Activated T-cell treated with anti-CD3 and anti-CD28 coated beads, Interleukin-2, amount 50 U/mL, for 72 hours (primary cell): ENCODE data around the gene KPNA1. TPM values are rescaled to one million over a fixed set of nuclear protein-coding genes. Genes with fewer than 3 reads are reported as not detected.
A peak's percentile ranks its signal among the peaks of the same experiment; 100 is the strongest.
"Not testable (repeated sequence)": the region's sequence is repeated elsewhere in the genome, so short reads cannot be mapped to it uniquely, and the experiment has no call there.

Source experiments
- ATAC-seq, 2 donors: fragments of 150-1000 bp; cut with Tn5 transposase; replicated peaks in 1 of 2; 2 replicates each; pipeline ENCODE4 v1.10.0; 2021; ENCODE audit warnings: moderate library complexity in 2 of 2, mild to moderate bottlenecking in 1 of 2
- DNase-seq, 2 donors: peaks; one replicate each; pipeline ENCODE4 v3.0.0; 2021 to 2022; ENCODE audit warnings: mixed read lengths in 1 of 2
- H3K27ac Mint-ChIP-seq: one replicate; pipeline ENCODE4 v1.8.0; 2022; ENCODE audit warnings: mild to moderate bottlenecking, moderate library complexity, mixed read lengths
- H3K27me3 Mint-ChIP-seq: one replicate; pipeline ENCODE4 v1.8.0; 2022; ENCODE audit warnings: low read depth, mixed read lengths
- H3K36me3 Mint-ChIP-seq, 2 donors: one replicate each; pipeline ENCODE4 v1.8.0; 2022; ENCODE audit warnings: mixed read lengths in 2 of 2, mild to moderate bottlenecking in 1 of 2; ENCODE audit not compliant: insufficient read depth in 2 of 2
- H3K4me1 Mint-ChIP-seq: one replicate; pipeline ENCODE4 v1.8.0; 2022; ENCODE audit warnings: low read depth, mixed read lengths
- H3K4me3 Mint-ChIP-seq, 2 donors: one replicate each; pipeline ENCODE4 v1.8.0; 2022; ENCODE audit warnings: mild to moderate bottlenecking in 2 of 2, mixed read lengths in 2 of 2, moderate library complexity in 2 of 2
- H3K9me3 Mint-ChIP-seq, 2 donors: one replicate each; pipeline ENCODE4 v1.8.0; 2022; ENCODE audit warnings: mixed read lengths in 2 of 2
- total RNA-seq, 2 donors: library from RNA; stranded (reverse); gene quantifications; one replicate each; pipeline ENCODE4 v1.2.3, GENCODE V29; 2022

KPNA1 gene
- total RNA-seq, 2 donors from 2014 or later: 54.3 to 69.9 TPM

- H3K27ac Mint-ChIP-seq: peak overlapping the region; percentile 87
- DNase-seq (no peak), ATAC-seq (no peak)
- peaks cover 2 to 3% of the 10 kb centered on the region in 2 donors for H3K9me3 Mint-ChIP-seq
- H3K27me3 Mint-ChIP-seq: no peaks in the 10 kb centered on the region
- peaks cover 56% of the 10 kb centered on the region for H3K4me1 Mint-ChIP-seq
- H3K36me3 Mint-ChIP-seq: peaks cover 7% of the 10 kb centered on the region in 2 donors
- peak overlapping the region; percentile 83 to 90 for H3K4me3 Mint-ChIP-seq
Observed at GRCh38 chr3:122513386-122514122, 1.2 kb downstream of the KPNA1 start.

GRCh38 chr3:122512284-122512683, 2.5 kb downstream of the KPNA1 start:
- no peak overlapping the region for H3K4me3 Mint-ChIP-seq
- peaks cover 2 to 3% of the 10 kb centered on the region in 2 donors for H3K9me3 Mint-ChIP-seq
- DNase-seq: no peak
- H3K27ac Mint-ChIP-seq: no peak overlapping the region
- no peak for ATAC-seq
- peaks cover 68% of the 10 kb centered on the region for H3K4me1 Mint-ChIP-seq
- peaks cover 7% of the 10 kb centered on the region in 2 donors for H3K36me3 Mint-ChIP-seq
- no peaks in the 10 kb centered on the region for H3K27me3 Mint-ChIP-seq

- Mint-ChIP-seq H3K27ac (no peak overlapping the region), H3K27me3 (no peaks in the 10 kb centered on the region), H3K9me3 (peaks cover 2 to 3% of the 10 kb centered on the region in 2 donors), H3K4me3 (peak overlapping the region in 1 of 2 donors; percentile 46), H3K4me1 (peaks cover 77% of the 10 kb centered on the region), H3K36me3 (peaks cover 7% of the 10 kb centered on the region in 2 donors)
- no peak for ATAC-seq
- no peak for DNase-seq
Observed at GRCh38 chr3:122510878-122511535, 3.7 kb downstream of the KPNA1 start.

GRCh38 chr3:122508944-122509343, 5.8 kb downstream of the KPNA1 start:
- H3K27ac Mint-ChIP-seq: peak overlapping the region; percentile 61
- H3K4me1 Mint-ChIP-seq: peaks cover 84% of the 10 kb centered on the region

GRCh38 chr3:122508135-122508914, 6.4 kb downstream of the KPNA1 start:
- peak in 1 of 2 donors; percentile 13 for DNase-seq
- ATAC-seq: peak; percentile 92 to 94
- H3K9me3 Mint-ChIP-seq: peaks cover 2 to 3% of the 10 kb centered on the region in 2 donors
- peak overlapping the region; percentile 61 for H3K27ac Mint-ChIP-seq
- H3K4me1 Mint-ChIP-seq: peaks cover 82% of the 10 kb centered on the region
- H3K4me3 Mint-ChIP-seq: peak overlapping the region; percentile 32 to 53
- H3K27me3 Mint-ChIP-seq: no peaks in the 10 kb centered on the region
- H3K36me3 Mint-ChIP-seq: peaks cover 6 to 8% of the 10 kb centered on the region in 2 donors

More at GRCh38 chr3:122508944-122509343, 5.8 kb downstream of the KPNA1 start:
- ATAC-seq, DNase-seq, H3K9me3 Mint-ChIP-seq, H3K36me3 Mint-ChIP-seq, H3K27me3 Mint-ChIP-seq: not testable (repeated sequence)
- H3K4me3 Mint-ChIP-seq: peak overlapping the region in 1 of 2 donors; percentile 53

GRCh38 chr3:122506450-122506849, 8.3 kb downstream of the KPNA1 start:
- DNase-seq (no peak), ATAC-seq (no peak)
- H3K9me3 Mint-ChIP-seq: peaks cover 2 to 3% of the 10 kb centered on the region in 2 donors
- peaks cover 6 to 8% of the 10 kb centered on the region in 2 donors for H3K36me3 Mint-ChIP-seq
- H3K27ac Mint-ChIP-seq: peak overlapping the region; percentile 89
- peaks cover 82% of the 10 kb centered on the region for H3K4me1 Mint-ChIP-seq
- H3K4me3 Mint-ChIP-seq: peak overlapping the region in 1 of 2 donors; percentile 58
- H3K27me3 Mint-ChIP-seq: no peaks in the 10 kb centered on the region

- Mint-ChIP-seq H3K36me3 (peaks cover 4 to 8% of the 10 kb centered on the region in 2 donors), H3K27ac (no peak overlapping the region), H3K4me1 (peaks cover 82% of the 10 kb centered on the region), H3K4me3 (no peak overlapping the region), H3K27me3 (no peaks in the 10 kb centered on the region), H3K9me3 (peaks cover 2 to 3% of the 10 kb centered on the region in 2 donors)
- DNase-seq: no peak
- ATAC-seq: no peak
Observed at GRCh38 chr3:122505676-122506075, 9.1 kb downstream of the KPNA1 start.

- no peak overlapping the region for H3K27ac Mint-ChIP-seq
- H3K4me3 Mint-ChIP-seq: no peak overlapping the region
- peaks cover 79% of the 10 kb centered on the region for H3K4me1 Mint-ChIP-seq
- peaks cover 0 to 1% of the 10 kb centered on the region in 2 donors for H3K36me3 Mint-ChIP-seq
- DNase-seq (no peak), ATAC-seq (no peak)
- no peaks in the 10 kb centered on the region for H3K9me3 Mint-ChIP-seq
- peaks cover 8% of the 10 kb centered on the region for H3K27me3 Mint-ChIP-seq
Observed at GRCh38 chr3:122502941-122503340, 11.8 kb downstream of the KPNA1 start.

- H3K4me3 Mint-ChIP-seq: no peak overlapping the region
- no peak overlapping the region for H3K27ac Mint-ChIP-seq
- H3K27me3 Mint-ChIP-seq: peaks cover 8% of the 10 kb centered on the region
- H3K9me3 Mint-ChIP-seq: no peaks in the 10 kb centered on the region
- H3K36me3 Mint-ChIP-seq: peaks cover 0 to 1% of the 10 kb centered on the region in 2 donors
- DNase-seq: no peak
- ATAC-seq: no peak
- peaks cover 82% of the 10 kb centered on the region for H3K4me1 Mint-ChIP-seq
Observed at GRCh38 chr3:122502139-122502538, 12.6 kb downstream of the KPNA1 start.

GRCh38 chr3:122500964-122501363, 13.8 kb downstream of the KPNA1 start:
- not testable (repeated sequence) for H3K36me3 Mint-ChIP-seq, H3K9me3 Mint-ChIP-seq, H3K27ac Mint-ChIP-seq, DNase-seq, ATAC-seq, H3K4me3 Mint-ChIP-seq, H3K27me3 Mint-ChIP-seq
- H3K4me1 Mint-ChIP-seq: peaks cover 84% of the 10 kb centered on the region

- Mint-ChIP-seq H3K27me3 (peaks cover 8% of the 10 kb centered on the region), H3K4me3 (peak overlapping the region in 1 of 2 donors; percentile 3), H3K27ac (no peak overlapping the region), H3K4me1 (peaks cover 65% of the 10 kb centered on the region), H3K36me3 (peaks cover 2 to 17% of the 10 kb centered on the region in 2 donors), H3K9me3 (no peaks in the 10 kb centered on the region)
- ATAC-seq: no peak
- no peak for DNase-seq
Observed at GRCh38 chr3:122498152-122498551, 16.6 kb downstream of the KPNA1 start.

GRCh38 chr3:122497425-122497824, 17.3 kb downstream of the KPNA1 start:
- ATAC-seq (peak; percentile 99), DNase-seq (peak; percentile 53 to 59)
- H3K4me1 Mint-ChIP-seq: peaks cover 58% of the 10 kb centered on the region
- H3K36me3 Mint-ChIP-seq: peaks cover 2 to 19% of the 10 kb centered on the region in 2 donors
- peak overlapping the region; percentile 3 to 10 for H3K4me3 Mint-ChIP-seq
- no peaks in the 10 kb centered on the region for H3K9me3 Mint-ChIP-seq
- no peak overlapping the region for H3K27ac Mint-ChIP-seq
- H3K27me3 Mint-ChIP-seq: peaks cover 8% of the 10 kb centered on the region

- ATAC-seq: no peak
Observed at GRCh38 chr3:122496508-122496907, 18.2 kb downstream of the KPNA1 start.

More at GRCh38 chr3:122496508-122496907, 18.2 kb downstream of the KPNA1 start:
- H3K27me3 Mint-ChIP-seq: peaks cover 8% of the 10 kb centered on the region
- peaks cover 4 to 23% of the 10 kb centered on the region in 2 donors for H3K36me3 Mint-ChIP-seq
- H3K4me3 Mint-ChIP-seq: no peak overlapping the region
- H3K27ac Mint-ChIP-seq: no peak overlapping the region
- no peak for DNase-seq
- H3K9me3 Mint-ChIP-seq: no peaks in the 10 kb centered on the region
- H3K4me1 Mint-ChIP-seq: peaks cover 49% of the 10 kb centered on the region
